ENCODE measurements around the gene AGK.
"Not testable (repeated sequence)": the region's sequence is repeated elsewhere in the genome, so short reads cannot be mapped to it uniquely, and the experiment has no call there.

The AGK gene

GRCh38 chr7:141688043-141688442 is 136.8 kb downstream of the AGK start:
- no peak for DNase-seq (ENCODE audit: low read depth)
- no peak for TF ChIP-seq CTCF (conservative IDR thresholded peaks at IDR 0.05; ENCODE audit: low read length)
- no peak overlapping the region for H3K4me3 ChIP-seq (ENCODE audit: low read length)

- H3K4me3 ChIP-seq (ENCODE audit: low read length): not testable (repeated sequence)
Measured at GRCh38 chr7:141689072-141689825, 138.0 kb downstream of the AGK start.

GRCh38 chr7:141691540-141691939 is 140.3 kb downstream of the AGK start:
- no peak for DNase-seq (ENCODE audit: low read depth)
- H3K4me3 ChIP-seq (ENCODE audit: low read length): no peak overlapping the region
- TF ChIP-seq CTCF (conservative IDR thresholded peaks at IDR 0.05; ENCODE audit: low read length): no peak

More at GRCh38 chr7:141689072-141689825, 138.0 kb downstream of the AGK start:
- not testable (repeated sequence) for DNase-seq (ENCODE audit: low read depth)

- H3K4me3 ChIP-seq (ENCODE audit: low read length): no peak overlapping the region
- TF ChIP-seq CTCF (conservative IDR thresholded peaks at IDR 0.05; ENCODE audit: low read length): no peak
- DNase-seq (ENCODE audit: low read depth): no peak
Measured at GRCh38 chr7:141691961-141692360, 140.8 kb downstream of the AGK start.

GRCh38 chr7:141693082-141693481 is 141.9 kb downstream of the AGK start:
- DNase-seq (ENCODE audit: low read depth): no peak
- no peak overlapping the region for H3K4me3 ChIP-seq (ENCODE audit: low read length)
- no peak for TF ChIP-seq CTCF (conservative IDR thresholded peaks at IDR 0.05; ENCODE audit: low read length)

GRCh38 chr7:141695803-141696289 is 144.6 kb downstream of the AGK start:
- no peak overlapping the region for H3K4me3 ChIP-seq (ENCODE audit: low read length)
- no peak for TF ChIP-seq CTCF (conservative IDR thresholded peaks at IDR 0.05; ENCODE audit: low read length)
- no peak for DNase-seq (ENCODE audit: low read depth)

- no peak overlapping the region for H3K4me3 ChIP-seq (ENCODE audit: low read length)
- no peak for DNase-seq (ENCODE audit: low read depth)
- TF ChIP-seq CTCF (conservative IDR thresholded peaks at IDR 0.05; ENCODE audit: low read length): no peak
Measured at GRCh38 chr7:141696348-141696747, 145.1 kb downstream of the AGK start.
